NCI-H1436 treated with DMSO at 0.1 percent for 48 hours (cell line): ENCODE results near the gene DNMT3L.
"Not testable (repeated sequence)": the region's sequence is repeated elsewhere in the genome, so short reads cannot be mapped to it uniquely, and the experiment has no call there.

Source experiments
- DNase-seq: peaks from one replicate; lab custom pipeline; 2025; lab: John Stamatoyannopoulos, UW

Gene DNMT3L

GRCh38 chr21:44294391-44295162 lies 32.9 kb upstream of the DNMT3L start:
- no peak for DNase-seq

- no peak for DNase-seq
Observed at GRCh38 chr21:44293551-44294231, 32.0 kb upstream of the DNMT3L start.

GRCh38 chr21:44292812-44293195 lies 31.1 kb upstream of the DNMT3L start:
- DNase-seq = no peak

- DNase-seq = no peak
Observed at GRCh38 chr21:44291936-44292811, 30.5 kb upstream of the DNMT3L start.

GRCh38 chr21:44291078-44291935 lies 29.6 kb upstream of the DNMT3L start:
- no peak for DNase-seq

GRCh38 chr21:44290327-44291077 lies 28.8 kb upstream of the DNMT3L start:
- DNase-seq = no peak

- DNase-seq = no peak
Observed at GRCh38 chr21:44289381-44290010, 27.8 kb upstream of the DNMT3L start.

- no peak for DNase-seq
Observed at GRCh38 chr21:44288251-44289110, 26.8 kb upstream of the DNMT3L start.

GRCh38 chr21:44286716-44287632 lies 25.3 kb upstream of the DNMT3L start:
- DNase-seq = no peak

- no peak for DNase-seq
Observed at GRCh38 chr21:44286086-44286715, 24.5 kb upstream of the DNMT3L start.

- no peak for DNase-seq
Observed at GRCh38 chr21:44285138-44285992, 23.7 kb upstream of the DNMT3L start, which contains the start of gene AIRE. Gene AIRE (plus strand): TSS chr21:44285876. CDS start chr21:44286007, 131 bp downstream.

GRCh38 chr21:44283948-44284347 lies 22.3 kb upstream of the DNMT3L start:
- no peak for DNase-seq

- DNase-seq = not testable (repeated sequence)
Observed at GRCh38 chr21:44283211-44283785, 21.6 kb upstream of the DNMT3L start.

GRCh38 chr21:44282370-44282769 lies 20.7 kb upstream of the DNMT3L start:
- no peak for DNase-seq

GRCh38 chr21:44281801-44282200 lies 20.1 kb upstream of the DNMT3L start:
- no peak for DNase-seq
